ENCODE results near the gene LRRC4.

- TF ChIP-seq, protein P1, sequence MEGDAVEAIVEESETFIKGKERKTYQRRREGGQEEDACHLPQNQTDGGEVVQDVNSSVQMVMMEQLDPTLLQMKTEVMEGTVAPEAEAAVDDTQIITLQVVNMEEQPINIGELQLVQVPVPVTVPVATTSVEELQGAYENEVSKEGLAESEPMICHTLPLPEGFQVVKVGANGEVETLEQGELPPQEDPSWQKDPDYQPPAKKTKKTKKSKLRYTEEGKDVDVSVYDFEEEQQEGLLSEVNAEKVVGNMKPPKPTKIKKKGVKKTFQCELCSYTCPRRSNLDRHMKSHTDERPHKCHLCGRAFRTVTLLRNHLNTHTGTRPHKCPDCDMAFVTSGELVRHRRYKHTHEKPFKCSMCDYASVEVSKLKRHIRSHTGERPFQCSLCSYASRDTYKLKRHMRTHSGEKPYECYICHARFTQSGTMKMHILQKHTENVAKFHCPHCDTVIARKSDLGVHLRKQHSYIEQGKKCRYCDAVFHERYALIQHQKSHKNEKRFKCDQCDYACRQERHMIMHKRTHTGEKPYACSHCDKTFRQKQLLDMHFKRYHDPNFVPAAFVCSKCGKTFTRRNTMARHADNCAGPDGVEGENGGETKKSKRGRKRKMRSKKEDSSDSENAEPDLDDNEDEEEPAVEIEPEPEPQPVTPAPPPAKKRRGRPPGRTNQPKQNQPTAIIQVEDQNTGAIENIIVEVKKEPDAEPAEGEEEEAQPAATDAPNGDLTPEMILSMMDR (IDR thresholded peaks at IDR 0.05), result no peak
- no peak for TF ChIP-seq POLR2A (IDR thresholded peaks at IDR 0.05)
Measured at GRCh38 chr7:128026551-128026950, 4.7 kb downstream of the LRRC4 start.

Data from uterus (tissue), 2 donors.